ENCODE measurements around the gene ATOH7. TPM values are rescaled to one million over a fixed set of nuclear protein-coding genes. Genes with fewer than 3 reads are reported as not detected.

ATOH7 gene
- total and polyA plus RNA-seq, 2 donors (not counting 1 experiment from before 2014, with no cell fraction given): not detected

GRCh38 chr10:68251151-68251550, 19.2 kb upstream of the ATOH7 start:
- DNase-seq: no peak
- Mint-ChIP-seq H3K27me3 (no peaks in the 10 kb centered on the region), H3K4me1 (peaks cover 7% of the 10 kb centered on the region), H3K9me3 (ENCODE audit: insufficient read depth) (no peaks in the 10 kb centered on the region), H3K27ac (no peak overlapping the region), H3K4me3 (no peak overlapping the region)
- ATAC-seq (ENCODE audit: low read depth): no peak
- H3K27me3 ChIP-seq (replicated peaks in 1 of 4; ENCODE audit: control extremely low read depth in 1 of 4, control insufficient read depth in 3 of 4, insufficient read depth in 4 of 4, low read length in 3 of 4): no peaks in the 10 kb centered on the region
- H3K36me3 ChIP-seq (replicated peaks in 1 of 2; ENCODE audit: control extremely low read depth in 1 of 2, control insufficient read depth in 1 of 2, extremely low read depth in 1 of 2, insufficient read depth in 2 of 2, low read length in 1 of 2): no peaks in the 10 kb centered on the region
- H4K20me1 ChIP-seq (ENCODE audit: control insufficient read depth, insufficient read depth, low read length, poor library complexity, severe bottlenecking): no peaks in the 10 kb centered on the region
- H3K4me2 ChIP-seq (replicated peaks; ENCODE audit: low read depth, low read length, poor library complexity, severe bottlenecking): no peak overlapping the region
- no peaks in the 10 kb centered on the region for H3K79me2 ChIP-seq (ENCODE audit: control insufficient read depth, insufficient read depth, low read length)
- H3K9ac ChIP-seq (ENCODE audit: low read length): no peak overlapping the region
- intact Hi-C loops (cut with micrococcal nuclease): no loop called here
- H3K27ac ChIP-seq (ENCODE audit: low read length in 2 of 2): no peak overlapping the region
- no peak for TF ChIP-seq CTCF (IDR thresholded peaks at IDR 0.05)
- no peak for TF ChIP-seq EZH2 (IDR thresholded peaks at IDR 0.05; ENCODE audit: borderline replicate concordance, insufficient read depth, low read depth, low read length, poor library complexity, severe bottlenecking)
- CTCF ChIA-PET: no interaction called here
- H3K4me1 ChIP-seq (ENCODE audit: control insufficient read depth in 2 of 2, insufficient read depth in 2 of 2, low read length in 2 of 2): no peaks in the 10 kb centered on the region
- H3K9me3 ChIP-seq (ENCODE audit: control extremely low read depth in 1 of 3, control insufficient read depth in 2 of 3, insufficient read depth in 1 of 3, low read length in 2 of 3): no peaks in the 10 kb centered on the region
- POLR2A ChIA-PET: no interaction called here
- H2AFZ ChIP-seq (ENCODE audit: insufficient read depth, low read depth, low read length, poor library complexity, severe bottlenecking): no peak overlapping the region
- 89% methylated on average over 4 of the region's 7 CpGs for WGBS (ENCODE audit: insufficient coverage)
- H3K4me3 ChIP-seq (ENCODE audit: control extremely low read depth in 1 of 5, extremely low read depth in 1 of 5, insufficient read depth in 1 of 5, low read depth in 2 of 5, low read length in 4 of 5): no peak overlapping the region

GRCh38 chr10:68249297-68249696, 17.4 kb upstream of the ATOH7 start:
- Mint-ChIP-seq H3K9me3 (ENCODE audit: insufficient read depth) (no peaks in the 10 kb centered on the region), H3K27me3 (no peaks in the 10 kb centered on the region), H3K4me3 (no peak overlapping the region), H3K4me1 (peaks cover 7% of the 10 kb centered on the region), H3K27ac (no peak overlapping the region)
- no peaks in the 10 kb centered on the region for H3K27me3 ChIP-seq (replicated peaks in 1 of 4; ENCODE audit: control extremely low read depth in 1 of 4, control insufficient read depth in 3 of 4, insufficient read depth in 4 of 4, low read length in 3 of 4)
- no peak overlapping the region for H2AFZ ChIP-seq (ENCODE audit: insufficient read depth, low read depth, low read length, poor library complexity, severe bottlenecking)
- no peak overlapping the region for H3K4me2 ChIP-seq (replicated peaks; ENCODE audit: low read depth, low read length, poor library complexity, severe bottlenecking)
- H3K4me1 ChIP-seq (ENCODE audit: control insufficient read depth in 2 of 2, insufficient read depth in 2 of 2, low read length in 2 of 2): no peaks in the 10 kb centered on the region
- no peaks in the 10 kb centered on the region for H3K79me2 ChIP-seq (ENCODE audit: control insufficient read depth, insufficient read depth, low read length)
- TF ChIP-seq EZH2 (IDR thresholded peaks at IDR 0.05; ENCODE audit: borderline replicate concordance, insufficient read depth, low read depth, low read length, poor library complexity, severe bottlenecking) (no peak), CTCF (IDR thresholded peaks at IDR 0.05) (no peak)
- H3K36me3 ChIP-seq (replicated peaks in 1 of 2; ENCODE audit: control extremely low read depth in 1 of 2, control insufficient read depth in 1 of 2, extremely low read depth in 1 of 2, insufficient read depth in 2 of 2, low read length in 1 of 2): no peaks in the 10 kb centered on the region
- DNase-seq: no peak
- H3K27ac ChIP-seq (ENCODE audit: low read length in 2 of 2): no peak overlapping the region
- H4K20me1 ChIP-seq (ENCODE audit: control insufficient read depth, insufficient read depth, low read length, poor library complexity, severe bottlenecking): no peaks in the 10 kb centered on the region
- H3K9ac ChIP-seq (ENCODE audit: low read length): no peak overlapping the region
- H3K4me3 ChIP-seq (ENCODE audit: control extremely low read depth in 1 of 5, extremely low read depth in 1 of 5, insufficient read depth in 1 of 5, low read depth in 2 of 5, low read length in 4 of 5): no peak overlapping the region
- intact Hi-C loops (cut with micrococcal nuclease): no loop called here
- 92% methylated on average over 4 of the region's 4 CpGs for WGBS (ENCODE audit: insufficient coverage)
- POLR2A ChIA-PET: no interaction called here
- ATAC-seq (ENCODE audit: low read depth): no peak
- H3K9me3 ChIP-seq (ENCODE audit: control extremely low read depth in 1 of 3, control insufficient read depth in 2 of 3, insufficient read depth in 1 of 3, low read length in 2 of 3): no peaks in the 10 kb centered on the region
- CTCF ChIA-PET: interaction anchor here (0.7 to 1.5 kb wide), 2 partner anchors 53 to 231 kb away, joined by 3 to 4 read pairs; no protein-coding TSS in a partner anchor
